Fibroblast of the conjunctiva (primary cell): Measurements from ENCODE around the gene SPRED3.
"Not testable (repeated sequence)": the region's sequence is repeated elsewhere in the genome, so short reads cannot be mapped to it uniquely, and the experiment has no call there.

ENCODE experiments used
- DNase-seq: peaks from one replicate; pipeline ENCODE4 v3.0.0-alpha.2; 2010; ENCODE audit warnings: low read depth

Gene SPRED3

DNA sequence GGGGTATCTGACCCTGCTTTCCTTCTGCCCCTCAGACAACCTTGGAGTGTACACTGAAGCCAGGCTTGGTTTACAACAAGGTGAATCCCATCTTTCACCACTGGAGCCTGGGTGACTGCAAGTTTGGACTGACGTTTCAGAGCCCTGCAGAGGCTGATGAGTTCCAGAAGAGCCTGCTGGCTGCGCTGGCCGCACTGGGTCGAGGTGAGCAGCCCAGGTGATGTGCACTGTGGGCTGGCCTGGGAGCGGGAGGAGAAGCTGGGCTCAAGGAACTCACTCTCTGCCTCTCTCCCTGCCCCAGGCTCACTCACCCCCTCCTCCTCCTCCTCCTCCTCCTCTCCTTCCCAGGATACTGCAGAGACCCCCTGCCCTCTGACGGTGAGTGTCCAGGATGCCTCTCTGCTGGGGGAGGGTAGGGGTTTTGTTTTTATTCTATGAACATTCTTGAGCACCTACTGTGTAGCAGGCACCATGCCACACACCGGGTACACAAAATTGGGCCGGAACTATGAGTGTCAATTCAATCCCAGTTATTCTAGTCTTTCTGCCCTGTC, 3.5 kb downstream of the SPRED3 start:
- DNase-seq = no peak

DNA sequence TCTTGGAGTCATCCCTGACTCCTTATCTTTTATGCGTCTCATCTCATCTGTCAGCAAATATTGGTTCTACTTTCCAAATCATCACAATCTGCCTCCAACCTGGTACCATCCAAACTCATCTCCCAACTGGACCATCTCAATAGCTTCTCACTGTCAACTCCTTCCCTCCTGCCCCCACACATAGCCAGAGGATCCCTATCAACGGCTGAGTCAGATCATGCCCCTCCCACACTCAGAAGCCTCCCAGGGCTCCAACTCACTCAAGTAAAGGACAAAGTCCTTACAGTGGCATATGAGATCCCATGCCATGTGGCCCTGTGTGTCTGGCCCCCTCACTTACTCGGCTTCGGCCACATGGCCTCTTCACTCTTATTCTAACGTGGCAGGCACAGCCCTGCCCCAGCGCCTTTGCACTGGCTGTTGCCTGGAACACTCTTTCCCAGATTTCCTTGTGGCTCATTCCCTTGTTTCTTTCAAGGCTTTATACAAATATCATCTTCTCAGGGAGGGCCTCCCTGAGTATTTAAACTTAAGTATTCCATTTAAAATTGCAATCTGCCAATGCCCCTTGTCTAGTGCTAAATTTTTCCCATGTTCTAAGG, 4.3 kb downstream of the SPRED3 start:
- no peak for DNase-seq

DNA sequence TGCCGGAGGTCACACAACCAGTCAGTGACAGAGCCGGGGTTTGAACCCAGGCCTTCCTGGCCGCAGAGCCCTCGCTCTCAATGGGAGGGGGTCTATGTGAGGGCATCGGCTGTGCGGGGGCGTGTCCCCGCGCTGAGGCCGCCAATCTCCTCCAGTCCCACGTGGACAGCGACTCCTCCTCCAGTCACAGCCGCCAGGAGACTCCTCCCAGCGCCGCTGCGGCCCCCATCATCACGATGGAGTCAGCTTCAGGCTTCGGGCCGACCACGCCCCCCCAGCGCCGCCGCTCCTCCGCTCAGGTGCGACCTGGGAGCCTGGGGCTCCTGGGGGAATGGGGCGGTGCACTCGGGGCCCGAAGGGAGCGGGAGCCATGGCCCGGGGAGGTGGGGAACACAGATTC, 6.0 kb downstream of the SPRED3 start:
- no peak for DNase-seq

DNA sequence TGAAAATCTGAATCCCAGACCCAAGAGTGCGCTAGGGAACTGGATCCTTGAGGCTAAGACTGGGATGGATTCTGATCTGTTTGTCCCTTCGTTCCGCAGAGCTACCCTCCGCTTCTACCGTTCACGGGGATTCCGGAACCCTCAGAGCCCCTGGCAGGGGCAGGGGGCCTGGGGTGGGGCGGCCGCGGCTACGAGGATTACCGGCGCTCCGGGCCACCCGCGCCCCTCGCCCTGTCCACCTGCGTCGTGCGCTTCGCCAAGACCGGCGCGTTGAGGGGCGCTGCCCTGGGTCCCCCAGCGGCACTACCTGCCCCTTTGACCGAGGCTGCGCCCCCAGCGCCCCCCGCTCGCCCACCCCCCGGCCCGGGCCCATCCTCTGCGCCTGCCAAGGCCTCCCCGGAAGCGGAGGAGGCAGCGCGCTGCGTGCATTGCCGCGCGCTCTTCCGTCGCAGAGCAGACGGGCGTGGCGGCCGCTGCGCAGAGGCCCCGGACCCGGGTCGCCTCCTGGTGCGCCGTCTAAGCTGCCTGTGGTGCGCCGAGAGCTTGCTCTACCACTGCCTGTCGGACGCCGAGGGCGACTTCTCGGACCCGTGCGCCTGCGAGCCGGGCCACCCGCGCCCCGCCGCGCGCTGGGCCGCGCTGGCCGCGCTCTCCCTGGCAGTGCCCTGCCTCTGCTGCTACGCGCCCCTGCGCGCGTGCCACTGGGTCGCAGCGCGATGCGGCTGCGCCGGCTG, 7.1 kb downstream of the SPRED3 start:
- DNase-seq = no peak

DNA sequence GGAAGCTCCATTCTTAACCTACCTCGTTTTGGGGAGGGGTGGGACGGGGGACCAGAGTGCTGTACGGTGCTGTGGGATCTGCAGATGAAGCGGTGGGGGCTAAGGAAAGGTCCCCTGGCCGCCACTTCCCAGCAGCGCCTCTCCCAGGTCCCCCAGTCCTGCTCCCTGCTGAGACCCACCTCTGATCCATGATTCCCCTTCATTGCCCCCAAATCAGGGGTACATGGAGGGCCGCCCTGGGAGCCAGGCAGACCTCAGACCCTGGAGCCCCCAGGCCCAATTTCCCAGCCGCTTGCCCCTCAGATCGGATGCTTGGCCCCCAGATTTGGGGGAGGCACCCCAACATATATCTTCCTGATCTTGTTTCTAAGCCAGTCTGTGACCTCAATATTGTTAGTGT, 10.6 kb downstream of the SPRED3 start:
- no peak for DNase-seq

DNA sequence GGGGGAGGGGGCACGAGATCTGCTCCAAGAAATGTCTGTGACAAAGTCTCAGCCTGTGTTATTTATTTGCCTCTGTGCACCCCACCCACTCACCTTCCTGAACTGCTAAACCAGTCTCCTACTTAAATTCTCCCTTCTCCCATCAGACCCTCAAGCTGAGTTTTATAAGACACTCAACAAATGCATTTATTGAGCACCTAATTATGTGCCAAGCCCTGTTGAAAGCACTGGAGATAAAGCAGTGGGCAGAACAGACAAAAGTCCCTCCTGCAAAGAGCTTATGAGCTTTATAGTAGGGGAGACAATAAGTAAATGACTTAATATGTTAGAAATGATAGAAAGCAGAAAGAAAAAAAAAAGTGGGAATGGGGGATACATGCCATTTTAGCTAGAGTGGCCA, 11.0 kb downstream of the SPRED3 start:
- DNase-seq = no peak

DNA sequence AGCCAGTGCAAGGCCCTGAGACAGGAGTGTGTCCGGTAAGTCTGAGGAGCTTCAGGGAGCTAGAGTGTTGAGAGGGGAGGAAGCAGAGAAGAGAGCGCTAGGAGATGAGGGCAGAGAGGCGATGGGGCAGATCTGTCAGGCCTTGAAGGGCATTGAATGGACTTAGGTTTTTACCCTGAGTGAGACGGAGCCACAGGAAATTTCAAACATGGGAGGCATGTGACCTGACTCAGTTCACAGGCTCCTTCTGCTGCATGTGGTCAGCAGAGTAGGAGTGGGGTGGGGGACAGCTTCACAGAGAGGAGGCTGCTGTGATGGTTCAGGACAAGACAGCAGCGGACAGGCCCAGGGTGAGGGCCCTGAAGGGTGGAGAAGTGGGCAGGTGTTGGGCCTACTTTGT, 11.9 kb downstream of the SPRED3 start:
- no peak for DNase-seq

DNA sequence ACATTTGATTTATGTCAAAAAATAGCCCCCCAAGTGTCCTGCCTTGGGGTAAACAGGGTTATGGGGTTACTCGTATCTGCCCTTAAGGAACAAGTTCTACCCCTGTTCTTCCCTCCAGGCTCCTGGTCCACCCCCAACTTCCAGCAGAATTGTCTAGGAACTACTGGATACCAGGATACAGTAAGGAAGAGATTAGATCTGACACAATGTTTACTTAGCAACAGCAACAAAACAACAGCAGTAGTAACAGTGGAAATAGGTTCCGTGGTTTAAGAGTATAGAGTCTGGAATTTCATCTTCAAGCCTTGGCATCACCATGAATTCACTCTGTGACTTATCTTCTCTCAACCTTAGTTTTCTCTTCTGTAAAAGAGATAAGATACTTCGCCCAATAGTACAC, 12.7 kb downstream of the SPRED3 start:
- no peak for DNase-seq

DNA sequence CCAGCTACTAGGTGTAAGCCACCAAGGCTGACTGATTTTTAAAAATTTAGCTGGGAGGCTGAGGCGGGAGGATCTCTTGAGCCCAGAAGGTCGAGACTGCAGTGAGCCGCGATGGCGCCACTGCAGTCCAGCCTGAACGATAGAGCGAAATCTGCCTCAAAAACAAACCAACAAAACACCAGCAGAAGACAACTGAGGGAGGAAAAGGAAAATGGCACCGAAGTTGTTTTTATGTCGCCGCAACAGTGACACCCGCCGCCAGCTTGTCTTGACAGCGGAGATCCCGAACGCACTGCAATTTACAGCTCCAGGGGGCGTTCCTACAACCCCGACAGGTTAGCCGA, 14.1 kb downstream of the SPRED3 start:
- DNase-seq = no peak

DNA sequence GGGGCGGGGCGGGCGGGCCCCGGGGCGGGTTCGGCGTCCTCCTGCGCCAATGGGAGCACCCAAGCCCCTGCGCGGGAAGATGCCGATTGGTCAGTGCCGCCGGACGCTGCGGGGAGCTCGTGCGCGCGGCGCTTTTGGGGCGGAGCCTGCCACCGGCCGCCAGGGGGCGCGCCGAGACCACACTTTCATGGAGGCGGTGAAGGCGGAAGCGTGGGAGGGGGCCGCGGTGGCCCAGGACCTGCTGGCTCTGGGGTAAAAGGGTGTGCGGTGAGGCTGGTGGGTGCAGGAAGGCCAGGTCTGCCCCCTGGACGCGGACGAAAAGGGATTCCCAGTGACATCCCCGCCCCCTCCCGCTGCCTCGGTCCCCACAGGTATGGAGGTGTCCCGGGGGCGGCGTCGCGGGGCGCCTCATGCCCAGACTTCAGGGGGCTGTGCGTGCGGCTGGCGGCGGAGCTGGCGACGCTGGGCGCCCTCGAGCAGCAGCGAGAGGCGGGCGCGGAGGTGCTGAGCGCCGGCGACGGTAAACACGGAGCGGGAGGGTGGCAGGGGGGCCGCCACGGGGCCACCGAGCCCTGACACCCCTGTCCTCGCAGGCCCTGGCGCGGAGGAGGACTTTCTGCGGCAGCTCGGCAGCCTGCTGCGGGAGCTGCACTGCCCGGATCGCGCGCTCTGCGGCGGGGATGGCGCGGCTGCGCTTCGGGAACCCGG, 14.6 kb downstream of the SPRED3 start, which contains the start of gene FAM98C:
FAM98C (plus strand) TSS at position 127 of the 708 bp plus-strand sequence; CDS start at position 188, 61 bp downstream.
- peak; percentile 91 for DNase-seq

DNA sequence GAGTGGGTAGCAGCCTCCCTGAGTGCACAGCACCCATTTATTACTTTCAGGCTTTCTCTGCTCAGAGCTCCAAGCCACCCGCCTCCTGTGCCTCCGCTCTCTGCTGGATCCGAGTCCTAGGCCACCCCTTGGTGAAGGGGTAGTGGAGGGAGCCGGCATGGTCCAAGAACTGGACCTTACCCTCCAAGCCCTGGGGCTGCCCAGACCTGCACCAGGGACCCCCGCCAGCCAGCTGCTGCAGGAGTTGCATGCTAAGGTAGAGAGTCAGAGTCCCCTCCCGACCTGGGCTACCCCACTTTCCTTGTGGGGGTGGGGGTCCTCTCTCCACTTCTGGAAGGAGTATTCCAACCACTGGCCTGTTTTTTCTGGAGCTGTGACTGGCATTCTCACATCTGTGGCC, 16.4 kb downstream of the SPRED3 start:
- no peak for DNase-seq

DNA sequence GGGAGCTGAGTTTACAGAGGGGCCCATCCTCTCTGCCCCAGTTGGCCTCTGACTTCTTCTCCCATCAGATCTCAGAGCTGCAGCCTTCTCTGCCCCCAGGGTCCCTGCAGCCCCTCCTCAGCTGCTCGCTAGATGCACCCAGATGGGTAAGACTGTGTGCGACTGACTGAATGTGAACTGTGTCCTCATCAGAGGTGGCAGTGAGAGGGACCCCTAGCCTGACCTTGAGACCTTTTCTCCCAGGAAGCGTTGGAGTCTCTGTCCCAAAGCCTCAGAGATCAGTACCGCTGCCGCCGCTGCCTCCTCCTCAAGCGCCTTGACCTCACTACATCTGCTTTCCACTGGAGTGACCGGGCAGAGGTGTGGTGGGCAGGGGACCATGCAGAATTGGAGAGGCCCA, 16.8 kb downstream of the SPRED3 start:
- DNase-seq = no peak

DNA sequence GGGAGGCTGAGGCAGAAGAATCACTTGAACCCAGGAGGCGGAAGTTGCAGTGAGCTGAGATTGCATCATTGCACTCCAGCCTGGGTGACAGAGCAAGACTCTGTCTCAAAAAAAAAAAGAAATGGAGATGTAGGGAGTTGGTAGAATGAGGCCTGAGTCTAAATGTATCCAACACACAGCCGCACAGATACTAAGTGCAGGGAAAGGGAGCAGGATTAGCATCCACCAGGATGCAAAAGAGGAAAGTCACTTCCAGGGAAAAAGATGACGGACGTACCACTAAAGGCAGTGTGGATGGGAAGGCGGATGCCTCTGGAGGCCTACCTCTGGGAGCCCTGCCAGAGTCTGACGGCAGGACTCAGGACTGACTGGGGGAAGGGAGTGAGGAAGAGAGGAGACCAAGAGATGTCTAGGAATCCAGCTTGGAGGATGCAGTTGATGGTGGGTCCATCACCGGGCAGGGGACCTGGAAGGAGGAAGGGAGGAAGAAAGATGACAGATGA, 21.2 kb downstream of the SPRED3 start:
- DNase-seq = no peak

DNA sequence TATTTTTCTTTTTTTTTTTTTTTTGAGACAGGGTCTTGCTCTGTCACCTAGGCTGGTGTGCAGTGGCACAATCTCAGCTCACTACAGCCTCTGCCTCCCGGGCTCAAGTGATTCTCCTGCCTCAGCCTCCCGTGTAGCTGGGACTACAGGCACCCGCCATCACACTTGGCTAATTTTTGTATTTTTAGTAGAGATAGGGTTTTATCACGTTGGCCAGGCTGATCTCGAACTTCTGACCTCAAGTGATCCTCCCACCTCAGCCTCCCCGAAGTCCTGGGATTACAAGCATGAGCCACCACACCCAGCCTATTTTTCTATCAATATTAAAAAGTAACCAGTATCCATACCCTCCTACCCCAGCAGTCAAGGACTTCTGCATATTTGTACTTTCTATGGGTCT, 21.9 kb downstream of the SPRED3 start:
- not testable (repeated sequence) for DNase-seq

DNA sequence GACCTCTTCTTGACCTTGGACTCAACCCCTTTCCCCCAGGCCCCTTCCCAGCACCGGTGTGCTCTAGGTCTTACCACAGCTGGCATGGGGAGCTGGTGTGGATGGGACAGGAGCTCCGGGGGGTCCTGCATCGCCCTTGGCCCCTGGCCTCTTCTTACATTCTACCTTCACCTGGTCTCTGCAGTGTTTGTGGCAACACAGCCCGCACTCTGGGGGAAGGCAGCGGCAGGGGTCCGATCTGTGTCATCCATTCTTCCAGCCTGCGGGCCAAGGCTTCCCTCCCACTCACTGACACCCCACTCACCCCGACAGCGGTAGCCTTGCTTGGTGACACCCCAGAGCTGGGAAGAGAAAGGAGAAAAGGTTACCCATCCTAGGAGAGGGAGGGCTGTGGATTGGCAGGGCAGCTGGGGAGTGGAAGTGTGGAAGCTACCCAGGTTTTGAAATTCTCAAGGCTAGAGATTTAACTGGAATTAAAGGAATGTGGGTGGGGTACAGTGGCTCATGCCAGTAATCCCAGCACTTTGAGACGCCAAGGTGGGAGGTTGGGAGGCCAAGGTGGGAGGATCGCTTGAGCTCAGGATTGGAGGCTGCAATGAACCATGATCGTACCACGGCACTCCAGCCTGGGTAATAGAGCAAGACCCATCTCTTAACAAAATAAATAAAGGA, 22.7 kb downstream of the SPRED3 start:
- DNase-seq = no peak

DNA sequence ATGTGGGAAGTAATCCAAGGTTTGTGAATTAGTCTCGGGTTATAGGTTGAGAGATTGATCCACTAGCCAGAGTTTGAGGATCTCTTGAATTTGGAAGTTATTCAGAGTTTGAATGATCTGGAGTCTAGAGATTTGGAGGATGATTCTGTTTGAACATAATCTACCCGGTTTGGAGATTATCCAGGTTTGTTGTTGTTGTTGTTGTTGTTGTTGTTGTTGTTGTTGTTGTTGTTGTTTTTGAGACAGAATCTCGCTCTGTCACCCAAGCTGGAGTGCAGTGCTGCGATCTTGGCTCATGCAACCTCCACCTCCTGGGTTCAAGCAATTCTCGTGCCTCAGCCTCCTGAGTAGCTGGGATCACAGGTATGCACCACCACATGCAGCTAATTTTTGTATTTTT, 23.4 kb downstream of the SPRED3 start:
- not testable (repeated sequence) for DNase-seq

DNA sequence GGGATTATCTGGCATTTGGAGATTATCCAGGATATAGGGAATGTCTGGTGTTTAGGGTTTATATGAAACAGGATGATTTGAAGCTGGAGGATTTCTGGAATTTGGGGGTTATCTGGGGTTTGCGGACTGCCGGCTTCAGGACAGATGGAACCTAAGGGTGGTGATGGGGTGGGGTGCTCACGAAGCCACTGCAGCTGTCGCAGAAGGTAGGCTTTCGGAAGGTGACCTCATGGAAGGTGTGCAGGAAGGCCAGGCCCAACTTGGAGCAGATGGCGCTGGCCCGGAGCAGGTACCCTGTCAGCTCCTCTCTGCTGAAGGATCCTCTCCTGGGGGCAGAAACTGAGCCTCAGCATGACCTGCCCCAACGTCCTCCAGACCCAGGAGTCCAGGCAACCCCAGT, 24.0 kb downstream of the SPRED3 start:
- no peak for DNase-seq

DNA sequence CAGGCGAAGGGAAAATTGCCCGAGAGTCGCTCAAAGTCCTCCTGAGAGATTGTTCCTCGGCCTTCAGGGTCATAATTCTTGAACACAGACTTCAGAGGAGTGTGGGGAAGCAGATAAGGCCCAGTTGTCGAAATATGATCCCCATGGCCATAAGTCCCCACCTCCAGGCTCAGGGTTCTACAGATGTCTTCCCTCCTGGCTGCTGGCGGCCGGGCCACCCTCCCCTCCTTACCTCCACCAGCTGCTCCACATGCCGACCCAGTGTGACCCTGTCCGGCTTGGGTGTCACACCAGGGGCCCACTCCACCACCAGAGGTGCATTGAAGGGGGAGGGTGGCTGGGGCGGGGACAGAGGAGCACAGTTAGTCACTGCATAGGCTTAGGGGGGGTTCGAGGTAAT, 24.5 kb downstream of the SPRED3 start:
- DNase-seq = no peak

DNA sequence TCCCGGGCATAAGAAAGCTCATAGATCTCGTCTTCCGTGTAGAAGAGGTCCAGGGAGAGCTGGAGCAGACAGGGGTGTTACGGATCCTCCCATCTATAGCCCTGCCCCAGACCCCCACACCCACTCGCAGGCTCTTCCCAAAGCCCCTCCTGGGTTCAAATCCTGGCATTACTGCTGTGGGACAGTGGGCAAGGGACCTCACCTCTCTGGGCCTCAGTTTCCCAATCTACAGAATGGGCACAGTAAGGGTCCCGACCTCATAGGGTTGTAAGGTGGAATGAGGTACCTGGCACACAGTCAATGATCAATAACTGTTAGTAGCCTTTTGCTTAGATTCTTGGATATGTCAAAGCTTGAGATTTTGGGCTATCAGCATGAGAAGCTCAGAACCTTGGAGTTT, 24.9 kb downstream of the SPRED3 start:
- no peak for DNase-seq

DNA sequence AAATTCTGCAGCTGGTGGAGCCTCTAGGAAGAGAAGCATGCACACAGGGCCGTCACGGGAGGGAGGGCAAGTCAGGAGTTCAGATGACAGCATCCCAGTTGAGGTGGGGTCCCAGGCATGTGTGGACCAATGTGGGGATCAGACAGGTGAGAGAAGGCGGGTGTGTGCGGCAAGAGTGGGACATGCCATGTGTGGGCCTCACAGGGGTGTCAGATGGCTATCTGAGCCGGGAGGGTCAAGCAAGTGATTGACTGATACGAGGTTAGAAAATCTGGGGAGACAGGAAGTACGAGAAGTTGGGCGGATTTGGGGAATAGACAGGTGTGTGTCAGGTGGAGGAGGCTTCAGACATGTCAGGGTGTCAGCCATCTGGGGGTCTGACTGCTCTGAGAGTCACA, 28.6 kb downstream of the SPRED3 start:
- no peak for DNase-seq

DNA sequence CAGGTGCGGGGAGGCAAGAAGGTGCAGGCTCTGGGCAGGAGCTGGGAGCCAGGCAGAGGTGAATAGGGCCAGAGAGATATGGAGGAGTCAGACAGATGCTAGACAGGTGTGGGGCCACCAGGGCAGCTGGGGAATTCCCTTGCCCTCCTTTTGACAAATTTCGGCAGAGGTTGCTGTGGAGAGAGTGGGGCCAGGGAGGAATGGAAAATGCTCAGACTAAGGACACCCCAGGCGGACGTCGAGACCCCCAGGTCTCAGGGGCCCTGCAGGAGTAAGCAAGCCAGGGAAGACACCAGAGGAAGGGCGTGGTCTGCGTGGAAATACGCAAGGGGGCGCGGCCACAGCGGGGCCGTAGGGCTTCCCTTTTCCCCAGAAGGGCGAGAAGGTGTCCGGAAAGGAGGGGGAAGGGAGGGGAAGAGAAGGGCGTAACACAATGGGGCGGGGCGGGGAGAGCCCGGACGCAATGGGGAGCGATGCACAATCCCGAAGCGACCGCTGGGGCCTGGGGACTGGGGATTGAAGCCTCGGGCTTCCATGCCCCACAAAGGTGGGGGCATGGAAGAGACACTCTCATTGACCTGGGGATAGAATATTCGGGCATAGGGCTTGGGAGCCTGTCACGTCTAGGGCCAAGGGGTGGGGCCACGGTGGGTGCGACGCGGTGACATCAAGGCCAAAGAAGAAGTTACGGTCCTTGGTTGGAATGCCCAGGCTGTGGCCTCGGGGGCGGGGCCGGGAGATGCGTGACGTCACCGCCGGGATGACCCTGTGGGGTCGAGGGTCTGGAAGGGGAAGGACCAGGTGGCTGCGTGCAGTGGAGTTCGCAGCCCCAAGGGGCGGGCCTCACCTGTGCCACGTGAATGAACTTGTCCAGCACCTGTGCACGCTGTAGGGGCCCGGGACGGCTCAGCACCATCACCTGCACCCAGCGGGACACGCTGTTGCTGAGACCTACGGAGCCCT, 29.3 kb downstream of the SPRED3 start:
- no peak for DNase-seq
